Germinal center (tissue), 1 donor: ENCODE measurements around the gene KCNIP1.
"Not testable (repeated sequence)": the region's sequence is repeated elsewhere in the genome, so short reads cannot be mapped to it uniquely, and the experiment has no call there.

Source experiments
- DNase-seq: peaks from one replicate; pipeline ENCODE4 v3.0.0; 2012; ENCODE audit warnings: mixed read lengths, low spot score

Gene KCNIP1

GRCh38 chr5:170752257-170753215 lies 248.7 kb downstream of the KCNIP1 start:
- no peak for DNase-seq

GRCh38 chr5:170753311-170753710 lies 249.5 kb downstream of the KCNIP1 start:
- DNase-seq: no peak

- not testable (repeated sequence) for DNase-seq
These were observed 250.7 kb downstream of the KCNIP1 start for GRCh38 chr5:170754508-170754907.

- no peak for DNase-seq
These were observed 252.0 kb downstream of the KCNIP1 start for GRCh38 chr5:170755679-170756456.

- DNase-seq: no peak
These were observed 252.9 kb downstream of the KCNIP1 start for GRCh38 chr5:170756691-170757090.

GRCh38 chr5:170757182-170757601 lies 253.4 kb downstream of the KCNIP1 start:
- DNase-seq: no peak

- DNase-seq: no peak
These were observed 253.8 kb downstream of the KCNIP1 start for GRCh38 chr5:170757669-170758068.

GRCh38 chr5:170758481-170758880 lies 254.7 kb downstream of the KCNIP1 start:
- DNase-seq: no peak

GRCh38 chr5:170760113-170760512 lies 256.3 kb downstream of the KCNIP1 start:
- no peak for DNase-seq

GRCh38 chr5:170761048-170761707 lies 257.4 kb downstream of the KCNIP1 start:
- no peak for DNase-seq

- no peak for DNase-seq
These were observed 257.9 kb downstream of the KCNIP1 start for GRCh38 chr5:170761708-170762066.

GRCh38 chr5:170762298-170762697 lies 258.5 kb downstream of the KCNIP1 start:
- not testable (repeated sequence) for DNase-seq

- DNase-seq: not testable (repeated sequence)
These were observed 262.0 kb downstream of the KCNIP1 start for GRCh38 chr5:170765868-170766267.

- no peak for DNase-seq
These were observed 265.4 kb downstream of the KCNIP1 start for GRCh38 chr5:170769246-170769645.

- no peak for DNase-seq
These were observed 266.1 kb downstream of the KCNIP1 start for GRCh38 chr5:170769898-170770416.

- no peak for DNase-seq
These were observed 267.7 kb downstream of the KCNIP1 start for GRCh38 chr5:170771496-170771895.

GRCh38 chr5:170773024-170773985 lies 269.5 kb downstream of the KCNIP1 start:
- no peak for DNase-seq

GRCh38 chr5:170774831-170775230 lies 271.0 kb downstream of the KCNIP1 start:
- no peak for DNase-seq

- DNase-seq: no peak
These were observed 278.1 kb downstream of the KCNIP1 start for GRCh38 chr5:170781946-170782345.

- no peak for DNase-seq
These were observed 278.6 kb downstream of the KCNIP1 start for GRCh38 chr5:170782438-170782837.
